SU-DHL-6 (cell line): ENCODE results near the gene VPS4A.
A peak's percentile ranks its signal among the peaks of the same experiment; 100 is the strongest.

Experiments
- EZH2phosphoT487 ChIP-seq: fragments of 200-600 bp; sonication (generic), shearing (Covaris generic); conservative IDR thresholded peaks from 2 replicates; pipeline ENCODE4 v1.6.1; 2018; ENCODE audit warnings: mild to moderate bottlenecking, antibody characterized with exemption, low read length, moderate library complexity, mixed read lengths
- TF ChIP-seq, protein P1 (sequence below): fragments of 200-600 bp; sonication (generic); IDR thresholded peaks from one replicate; pipeline ENCODE4 v1.5.1; 2017; ENCODE audit warnings: antibody characterized with exemption, mild to moderate bottlenecking, low read length, moderate library complexity; ENCODE audit not compliant: insufficient read depth, poor library complexity, severe bottlenecking

DNA sequence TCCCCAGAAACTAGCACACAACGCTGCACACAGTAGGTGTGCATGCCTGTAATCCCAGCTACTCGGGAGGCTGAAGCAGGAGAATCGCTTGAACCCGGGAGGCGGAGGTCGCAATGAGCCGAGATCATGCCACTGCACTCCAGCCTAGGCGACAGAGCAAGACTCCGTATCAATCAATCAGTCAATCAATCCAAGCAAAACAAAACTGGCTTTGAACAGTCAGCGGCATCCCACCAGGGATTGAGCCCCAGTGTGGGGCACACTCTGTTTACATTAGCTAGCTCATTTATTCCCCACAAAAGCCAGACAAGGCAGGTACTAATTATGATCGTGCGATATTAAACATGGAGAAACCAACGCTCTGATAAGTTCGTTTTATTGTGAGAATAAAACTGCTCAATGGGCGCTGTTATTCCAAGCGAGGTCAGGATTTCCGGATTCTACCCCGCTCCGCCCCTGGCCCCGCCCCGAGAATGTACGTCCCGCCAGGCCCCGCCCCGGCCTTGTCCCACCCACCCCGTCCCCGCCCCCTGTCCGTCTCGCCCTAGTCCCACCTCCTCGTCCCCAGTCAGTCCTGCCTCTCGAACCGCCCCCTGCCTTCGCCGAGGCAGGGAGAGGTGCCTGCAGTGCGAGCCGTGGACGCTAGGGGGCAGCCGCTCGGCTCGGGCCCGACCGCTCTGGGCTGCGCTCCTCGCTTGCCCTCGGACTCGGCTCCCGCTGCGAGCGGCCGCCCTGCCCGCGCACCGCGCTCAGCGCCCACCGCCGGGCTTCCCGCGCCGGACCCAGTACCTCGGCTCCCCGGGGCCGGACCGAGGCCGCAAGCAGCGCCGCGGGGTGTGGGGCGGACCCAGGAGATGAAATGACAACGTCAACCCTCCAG lies at the start of gene VPS4A:
- TF ChIP-seq, protein P1, sequence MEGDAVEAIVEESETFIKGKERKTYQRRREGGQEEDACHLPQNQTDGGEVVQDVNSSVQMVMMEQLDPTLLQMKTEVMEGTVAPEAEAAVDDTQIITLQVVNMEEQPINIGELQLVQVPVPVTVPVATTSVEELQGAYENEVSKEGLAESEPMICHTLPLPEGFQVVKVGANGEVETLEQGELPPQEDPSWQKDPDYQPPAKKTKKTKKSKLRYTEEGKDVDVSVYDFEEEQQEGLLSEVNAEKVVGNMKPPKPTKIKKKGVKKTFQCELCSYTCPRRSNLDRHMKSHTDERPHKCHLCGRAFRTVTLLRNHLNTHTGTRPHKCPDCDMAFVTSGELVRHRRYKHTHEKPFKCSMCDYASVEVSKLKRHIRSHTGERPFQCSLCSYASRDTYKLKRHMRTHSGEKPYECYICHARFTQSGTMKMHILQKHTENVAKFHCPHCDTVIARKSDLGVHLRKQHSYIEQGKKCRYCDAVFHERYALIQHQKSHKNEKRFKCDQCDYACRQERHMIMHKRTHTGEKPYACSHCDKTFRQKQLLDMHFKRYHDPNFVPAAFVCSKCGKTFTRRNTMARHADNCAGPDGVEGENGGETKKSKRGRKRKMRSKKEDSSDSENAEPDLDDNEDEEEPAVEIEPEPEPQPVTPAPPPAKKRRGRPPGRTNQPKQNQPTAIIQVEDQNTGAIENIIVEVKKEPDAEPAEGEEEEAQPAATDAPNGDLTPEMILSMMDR = peak; percentile 54
- TF ChIP-seq EZH2phosphoT487 = no peak
